Spleen (tissue), 11 donors: ENCODE results near the gene SCAANT1. TPM values are rescaled to one million over a fixed set of nuclear protein-coding genes. Genes with fewer than 3 reads are reported as not detected.

ENCODE experiments used
- DNase-seq: peaks from one replicate; pipeline ENCODE4 v3.0.0-alpha.2; 2020
- H3K27ac ChIP-seq, 8 donors: fragments of 200-600 bp; sonication (generic) in 7 of 8; 1 replicate in 4 of 8; 2 replicates in 4 of 8; pipeline versions ENCODE4 v1.5.0 to v1.8.0; 2016 to 2021; ENCODE audit warnings: inconsistent platforms in 4 of 8, mild to moderate bottlenecking in 4 of 8, moderate library complexity in 1 of 8
- H3K27me3 ChIP-seq, 7 donors: fragments of 200-600 bp; sonication (generic) in 6 of 7; replicated peaks in 1 of 7; 1 replicate in 4 of 7; 2 replicates in 3 of 7; pipeline versions ENCODE4 v1.5.0 to v1.8.0; 2016 to 2021; ENCODE audit warnings: inconsistent platforms in 3 of 7, mild to moderate bottlenecking in 1 of 7
- H3K36me3 ChIP-seq, 6 donors: fragments of 200-600 bp; sonication (generic) in 5 of 6; 1 replicate in 4 of 6; 2 replicates in 2 of 6; pipeline versions ENCODE4 v1.5.0 to v1.8.0; 2016 to 2021; ENCODE audit warnings: inconsistent platforms in 2 of 6
- H3K4me1 ChIP-seq, 6 donors: fragments of 200-600 bp; sonication (generic) in 5 of 6; 1 replicate in 3 of 6; 2 replicates in 3 of 6; pipeline versions ENCODE4 v1.5.0 to v1.8.0; 2016 to 2021; ENCODE audit warnings: inconsistent platforms in 3 of 6
- H3K4me3 ChIP-seq, 8 donors: fragments of 200-600 bp; sonication (generic) in 7 of 8; 1 replicate in 4 of 8; 2 replicates in 4 of 8; pipeline versions ENCODE4 v1.5.0 to v1.8.0; 2016 to 2021; ENCODE audit warnings: inconsistent platforms in 4 of 8, mild to moderate bottlenecking in 4 of 8, moderate library complexity in 2 of 8
- H3K9me3 ChIP-seq, 8 donors: fragments of 200-600 bp; sonication (generic) in 7 of 8; 1 replicate in 4 of 8; 2 replicates in 4 of 8; pipeline versions ENCODE4 v1.5.0 to v1.8.0; 2016 to 2021; ENCODE audit warnings: inconsistent platforms in 4 of 8
- CTCF ChIP-seq, 11 experiments: fragments of 200-600 bp in 7 of 11; fragments of 450-650 bp in 4 of 11; sonication (generic) in 4 of 11; IDR thresholded peaks in 8 of 11; conservative IDR thresholded peaks in 3 of 11; 1 replicate in 7 of 11; 2 replicates in 4 of 11; pipeline versions ENCODE4 v1.4.0 to v1.8.0; 2016 to 2021; ENCODE audit warnings: antibody characterized with exemption in 11 of 11, inconsistent platforms in 4 of 11, mild to moderate bottlenecking in 1 of 11
- POLR2A ChIP-seq, 3 donors: fragments of 450-650 bp; IDR thresholded peaks; one replicate each; pipeline ENCODE4 v1.5.1; 2017; ENCODE audit warnings: antibody characterized with exemption in 3 of 3, mild to moderate bottlenecking in 1 of 3
- POLR2AphosphoS5 ChIP-seq, 3 donors: sonication (generic); formaldehyde crosslinking; IDR thresholded peaks; one replicate each; pipeline ENCODE4 v1.5.1; 2017; ENCODE audit warnings: antibody characterized with exemption in 3 of 3
- WGBS, 5 donors: extraction: QIAGEN DNeasy Blood & Tissue Kit in 3 of 5; methylation state at CpG; one replicate each; pipeline versions ENCODE4 v1.1.5 to v1.1.7; 2013 to 2018; 5-methylcytosine and 5-hydroxymethylcytosine counted together
- intact Hi-C: fragments of 100-400 bp; cut with DNase I; formaldehyde crosslinking; loops from one replicate; pipeline ENCODE4 v1.15.0; 2023; ENCODE audit warnings: low total_unique reads
- polyA plus RNA-seq, 3 donors: library from polyadenylated mRNA; stranded (reverse); fragments of 200-250 nt; gene quantifications; one replicate each; pipeline ENCODE4 v1.2.1, GENCODE V29; 2013
- total RNA-seq, 7 donors: library from RNA; depleted of rRNA in 3 of 7; stranded (reverse); fragments of >200 nt in 3 of 7; fragmentation: NEBNext Ultra II Directional in 4 of 7; extraction: Animal tissue kit (Norgen Biotek cat#: 25700) in 4 of 7; gene quantifications; one replicate each; pipeline versions ENCODE4 v1.1.0 to v1.2.1, GENCODE V29; 2016 to 2021
- donor health status: healthy with polysubstance abuse.
- donor health status: DM: no; HTN: no; CAD: no; lungs with moderate emphysema.
- donor health status: DM: no; HTN: no; CAD: no.
- donor health status: Bipolar disorder and iron deficiency.
- donor health status: healthy.
- donor health status: DM: no; HTN: no; CAD: no.
- donor health status: DM: yes; HTN: yes; CAD: no.

SCAANT1 gene
- total and polyA plus RNA-seq, 10 donors: not detected

GRCh38 chr3:63921741-63922482 lies 9.7 kb upstream of the SCAANT1 start:
- peaks cover under 1 to 79% (median 43%) of the 10 kb centered on the region in 6 donors for H3K4me1 ChIP-seq
- peak overlapping the region in 7 of 8 donors; percentile 43 to 81 (median 68) for H3K27ac ChIP-seq
- H3K36me3 ChIP-seq: peaks cover 0 to 79% (median 24%) of the 10 kb centered on the region in 6 donors
- no peaks in the 10 kb centered on the region for H3K27me3 ChIP-seq
- no peak overlapping the region for H3K4me3 ChIP-seq
- DNase-seq: no peak
- no peaks in the 10 kb centered on the region for H3K9me3 ChIP-seq
- TF ChIP-seq POLR2A (IDR thresholded peaks at IDR 0.05) (no peak), POLR2AphosphoS5 (IDR thresholded peaks at IDR 0.05) (peak in 1 of 3 donors; percentile 59)
- intact Hi-C loops: no loop called here
- WGBS, 5 donors: 63 to 75% (median 71%) methylated on average over 6 of the region's 6 CpGs

- 85 to 95% (median 90%) methylated on average over 5 of the region's 5 CpGs for WGBS, 5 donors
Observed at GRCh38 chr3:63920001-63920400, 7.8 kb upstream of the SCAANT1 start.

GRCh38 chr3:63918321-63918720 lies 6.1 kb upstream of the SCAANT1 start:
- DNase-seq: no peak
- peaks cover 16 to 77% (median 42%) of the 10 kb centered on the region in 6 donors for H3K4me1 ChIP-seq
- intact Hi-C loops: no loop called here
- no peak overlapping the region for H3K27ac ChIP-seq
- H3K27me3 ChIP-seq: no peaks in the 10 kb centered on the region
- H3K36me3 ChIP-seq: peaks cover 0 to 75% (median 12%) of the 10 kb centered on the region in 6 donors
- no peak for TF ChIP-seq POLR2A (IDR thresholded peaks at IDR 0.05)
- TF ChIP-seq POLR2AphosphoS5 (IDR thresholded peaks at IDR 0.05): no peak
- TF ChIP-seq CTCF (IDR thresholded peaks at IDR 0.05 in 8 of 11, conservative IDR thresholded peaks at IDR 0.05 in 3 of 11): no peak
- H3K4me3 ChIP-seq: no peak overlapping the region
- H3K9me3 ChIP-seq: no peaks in the 10 kb centered on the region

More at GRCh38 chr3:63920001-63920400, 7.8 kb upstream of the SCAANT1 start:
- no peak for TF ChIP-seq POLR2A (IDR thresholded peaks at IDR 0.05)
- no peak for TF ChIP-seq POLR2AphosphoS5 (IDR thresholded peaks at IDR 0.05)
- no peak for TF ChIP-seq CTCF (IDR thresholded peaks at IDR 0.05 in 8 of 11, conservative IDR thresholded peaks at IDR 0.05 in 3 of 11)
- H3K4me3 ChIP-seq: no peak overlapping the region
- H3K4me1 ChIP-seq: peaks cover 0 to 76% (median 36%) of the 10 kb centered on the region in 6 donors
- H3K9me3 ChIP-seq: no peaks in the 10 kb centered on the region
- H3K27ac ChIP-seq: no peak overlapping the region
- peaks cover 0 to 81% (median 13%) of the 10 kb centered on the region in 6 donors for H3K36me3 ChIP-seq
- H3K27me3 ChIP-seq: no peaks in the 10 kb centered on the region
- no peak for DNase-seq
- intact Hi-C loops: no loop called here

- intact Hi-C loops: no loop called here
- Histone ChIP-seq H3K27ac (peak overlapping the region in 2 of 8 donors; percentile 99 to 100), H3K9me3 (no peaks in the 10 kb centered on the region), H3K27me3 (no peaks in the 10 kb centered on the region), H3K4me3 (no peak overlapping the region), H3K36me3 (peaks cover 0 to 48% (median 11%) of the 10 kb centered on the region in 6 donors), H3K4me1 (peaks cover 28 to 70% (median 38%) of the 10 kb centered on the region in 6 donors)
- WGBS, 5 donors: 53 to 80% (median 72%) methylated on average over 5 of the region's 5 CpGs
- DNase-seq: no peak
- TF ChIP-seq POLR2AphosphoS5 (IDR thresholded peaks at IDR 0.05) (no peak), CTCF (IDR thresholded peaks at IDR 0.05 in 8 of 11, conservative IDR thresholded peaks at IDR 0.05 in 3 of 11) (no peak), POLR2A (IDR thresholded peaks at IDR 0.05) (no peak)
Observed at GRCh38 chr3:63914312-63914711, 2.1 kb upstream of the SCAANT1 start.
